H9 (cell line): ENCODE measurements around the gene C5orf15. TPM values are rescaled to one million over a fixed set of nuclear protein-coding genes. Genes with fewer than 3 reads are reported as not detected.

ENCODE experiments used
- DNase-seq: peaks from one replicate; pipeline ENCODE4 v3.0.0-alpha.2; 2017
- H2AFZ ChIP-seq: one replicate; pipeline ENCODE4 v1.6.1; 2013; ENCODE audit warnings: mild to moderate bottlenecking, low read length, control low read depth, moderate library complexity
- H2AK5ac ChIP-seq: 2 replicates; pipeline ENCODE4 v1.6.1; 2013; ENCODE audit warnings: low read length, control low read depth, mixed read lengths; ENCODE audit not compliant: insufficient read length
- H2BK120ac ChIP-seq: one replicate; pipeline ENCODE4 v1.6.1; 2013; ENCODE audit warnings: low read depth, mild to moderate bottlenecking, low read length, control low read depth, inconsistent platforms; ENCODE audit not compliant: poor library complexity, severe bottlenecking
- H2BK12ac ChIP-seq: 2 replicates; pipeline ENCODE4 v1.6.1; 2013; ENCODE audit warnings: low read length, control low read depth, mixed read lengths, low read depth; ENCODE audit not compliant: insufficient read length
- H2BK15ac ChIP-seq: 2 replicates; pipeline ENCODE4 v1.6.1; 2013; ENCODE audit warnings: low read depth, low read length, control low read depth
- H2BK20ac ChIP-seq: one replicate; pipeline ENCODE4 v1.6.1; 2013; ENCODE audit warnings: low read depth, mild to moderate bottlenecking, low read length, control low read depth, inconsistent platforms; ENCODE audit not compliant: poor library complexity, severe bottlenecking
- H2BK5ac ChIP-seq: 2 replicates; pipeline ENCODE4 v1.6.1; 2013; ENCODE audit warnings: low read length, control low read depth, mixed read lengths; ENCODE audit not compliant: insufficient read length
- H3K14ac ChIP-seq: 2 replicates; pipeline ENCODE4 v1.6.1; 2013; ENCODE audit warnings: low read length, control low read depth; ENCODE audit not compliant: insufficient read depth
- H3K18ac ChIP-seq: 2 replicates; pipeline ENCODE4 v1.6.1; 2013; ENCODE audit warnings: low read depth, mild to moderate bottlenecking, mixed read lengths, low read length, control low read depth; ENCODE audit not compliant: insufficient read length
- H3K23ac ChIP-seq: 2 replicates; pipeline ENCODE4 v1.6.1; 2013; ENCODE audit warnings: low read length, control low read depth, mixed read lengths, low read depth; ENCODE audit not compliant: insufficient read length
- H3K23me2 ChIP-seq: 2 replicates; pipeline ENCODE4 v1.6.1; 2013; ENCODE audit warnings: low read depth, mild to moderate bottlenecking, mixed read lengths, low read length, control low read depth; ENCODE audit not compliant: insufficient read length, poor library complexity, severe bottlenecking
- H3K27ac ChIP-seq: 2 replicates; pipeline ENCODE4 v1.5.1; 2013; ENCODE audit warnings: low read length, control low read depth, mixed read lengths, low read depth; ENCODE audit not compliant: insufficient read length
- H3K27me3 ChIP-seq: 2 replicates; pipeline ENCODE4 v1.6.1; 2013; ENCODE audit warnings: low read length, control low read depth, inconsistent platforms; ENCODE audit not compliant: insufficient read depth
- H3K4ac ChIP-seq: 2 replicates; pipeline ENCODE4 v1.6.1; 2013; ENCODE audit warnings: low read depth, mild to moderate bottlenecking, control low read depth, inconsistent platforms, low read length, moderate library complexity
- H3K4me1 ChIP-seq: 2 replicates; pipeline ENCODE4 v1.6.1; 2013; ENCODE audit warnings: low read length, control low read depth, inconsistent platforms; ENCODE audit not compliant: insufficient read depth
- H3K4me2 ChIP-seq: 2 replicates; pipeline ENCODE4 v1.6.1; 2013; ENCODE audit warnings: low read length, control low read depth, mixed read lengths; ENCODE audit not compliant: insufficient read length, insufficient read depth
- H3K56ac ChIP-seq: 2 replicates; pipeline ENCODE4 v1.6.1; 2013; ENCODE audit warnings: low read depth, mild to moderate bottlenecking, mixed read lengths, low read length, control low read depth; ENCODE audit not compliant: insufficient read length
- H3K79me1 ChIP-seq: 2 replicates; pipeline ENCODE4 v1.6.1; 2013; ENCODE audit warnings: low read depth, mild to moderate bottlenecking, moderate library complexity, low read length, control low read depth, inconsistent platforms; ENCODE audit not compliant: insufficient read depth, poor library complexity, severe bottlenecking
- H3K79me2 ChIP-seq: 2 replicates; pipeline ENCODE4 v1.6.1; 2013; ENCODE audit warnings: low read length, control low read depth, inconsistent platforms; ENCODE audit not compliant: insufficient read depth
- H3K9ac ChIP-seq: 2 replicates; pipeline ENCODE4 v1.6.1; 2013; ENCODE audit warnings: low read length, control low read depth, mixed read lengths; ENCODE audit not compliant: insufficient read length; ENCODE audit errors: extremely low read depth
- H3K9me3 ChIP-seq: one replicate; pipeline ENCODE4 v1.6.1; 2013; ENCODE audit warnings: low read depth, low read length, inconsistent platforms; ENCODE audit not compliant: control insufficient read depth
- H3T11ph ChIP-seq: one replicate; pipeline ENCODE4 v1.6.1; 2013; ENCODE audit warnings: mild to moderate bottlenecking, low read length, control low read depth, inconsistent platforms
- H4K20me1 ChIP-seq: one replicate; pipeline ENCODE4 v1.6.1; 2013; ENCODE audit not compliant: control insufficient read depth, insufficient read length, insufficient read depth
- H4K5ac ChIP-seq: 2 replicates; pipeline ENCODE4 v1.6.1; 2013; ENCODE audit warnings: low read depth, mild to moderate bottlenecking, mixed read lengths, low read length, control low read depth; ENCODE audit not compliant: insufficient read length
- H4K8ac ChIP-seq: replicated peaks from 2 replicates; pipeline ENCODE4 v1.6.1; 2013; ENCODE audit warnings: low read length, control low read depth, mixed read lengths, low read depth; ENCODE audit not compliant: insufficient read length
- H4K91ac ChIP-seq: 2 replicates; pipeline ENCODE4 v1.6.1; 2013; ENCODE audit warnings: low read depth, mild to moderate bottlenecking, moderate library complexity, mixed read lengths, low read length, control low read depth; ENCODE audit not compliant: insufficient read length
- H3K27ac Mint-ChIP-seq, 3 experiments: 2 replicates in 2 of 3; 3 replicates in 1 of 3; pipeline ENCODE4 v1.8.0; 2020 to 2021; ENCODE audit warnings: mixed read lengths in 3 of 3, mild to moderate bottlenecking in 1 of 3, moderate library complexity in 1 of 3
- H3K27me3 Mint-ChIP-seq: 2 replicates; pipeline ENCODE4 v1.8.0; 2021; ENCODE audit warnings: low read depth, mild to moderate bottlenecking, moderate library complexity, mixed read lengths
- H3K36me3 Mint-ChIP-seq, 3 experiments: 2 replicates in 2 of 3; 3 replicates in 1 of 3; pipeline ENCODE4 v1.8.0; 2020 to 2021; ENCODE audit warnings: low read depth in 3 of 3, mixed read lengths in 3 of 3; ENCODE audit not compliant: insufficient read depth in 1 of 3
- H3K4me1 Mint-ChIP-seq, 2 experiments: 2 replicates each; pipeline ENCODE4 v1.8.0; 2020; ENCODE audit warnings: mixed read lengths in 2 of 2
- H3K4me3 Mint-ChIP-seq, 2 experiments: 2 replicates in 1 of 2; 3 replicates in 1 of 2; pipeline ENCODE4 v1.8.0; 2020 to 2021; ENCODE audit warnings: mild to moderate bottlenecking in 2 of 2, mixed read lengths in 2 of 2, moderate library complexity in 1 of 2
- H3K9me3 Mint-ChIP-seq, 2 experiments: 2 replicates in 1 of 2; 3 replicates in 1 of 2; pipeline ENCODE4 v1.8.0; 2020; ENCODE audit warnings: mild to moderate bottlenecking in 2 of 2, mixed read lengths in 2 of 2, moderate library complexity in 1 of 2
- WGBS: extraction: QIAGEN DNeasy Blood & Tissue Kit; methylation state at CpG from one replicate; pipeline ENCODE4 v1.1.7; 2013; ENCODE audit warnings: missing lambda C conversion rate, low lambda C conversion rate, mixed read lengths; ENCODE audit not compliant: insufficient read length; ENCODE audit errors: extremely low coverage; 5-methylcytosine and 5-hydroxymethylcytosine counted together
- total RNA-seq: library from RNA; stranded (reverse); gene quantifications from 2 replicates; pipeline ENCODE4 v1.2.1, GENCODE V29; 2021
- TF ChIP-seq, protein P1 (sequence below): fragments of 200-600 bp; sonication (generic); conservative IDR thresholded peaks from 3 replicates; pipeline ENCODE4 v1.8.0; 2021; ENCODE audit warnings: antibody characterized with exemption, mild to moderate bottlenecking

The C5orf15 gene
- total RNA-seq, 1 experiment from 2014 or later, result 33.4 TPM

DNA sequence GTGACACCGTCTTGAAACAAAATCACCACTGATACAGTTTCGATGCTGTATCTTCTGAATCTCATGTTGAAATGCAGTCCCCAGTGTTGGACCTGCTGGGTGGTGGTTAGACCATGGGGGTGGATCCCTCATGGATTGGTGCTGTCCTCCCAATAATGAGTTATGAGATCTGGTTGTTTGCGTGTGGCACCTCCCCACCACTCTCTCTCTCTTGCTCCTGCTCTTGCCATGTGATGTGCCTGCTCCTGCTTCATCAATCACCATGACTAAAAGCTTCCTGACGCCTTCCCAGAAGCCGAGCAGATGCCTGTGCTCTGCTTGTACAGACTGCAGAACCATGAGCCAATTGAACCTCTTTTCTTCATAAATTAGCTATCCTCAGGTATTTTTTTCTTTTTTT, 15.2 kb upstream of the C5orf15 start:
- Histone ChIP-seq H2AK5ac (no peak overlapping the region), H3K27ac (no peak overlapping the region), H2AFZ (no peak overlapping the region), H3K27me3 (no peaks in the 10 kb centered on the region), H4K91ac (no peak overlapping the region), H3K79me2 (no peaks in the 10 kb centered on the region; the same call in 1 of the 2 replicates), H4K20me1 (no peaks in the 10 kb centered on the region), H3T11ph (no peak overlapping the region), H3K4me2 (no peak overlapping the region), H3K9me3 (no peaks in the 10 kb centered on the region), H3K4ac (no peak overlapping the region), H2BK20ac (no peak overlapping the region), H2BK120ac (no peak overlapping the region), H3K23me2 (no peaks in the 10 kb centered on the region), H2BK5ac (no peak overlapping the region), H3K79me1 (no peaks in the 10 kb centered on the region), H3K56ac (no peak overlapping the region), H3K9ac (no peak overlapping the region), H2BK12ac (no peak overlapping the region), H3K4me1 (no peaks in the 10 kb centered on the region), H3K14ac (no peak overlapping the region), H4K8ac (no peak overlapping the region), H3K18ac (no peak overlapping the region), H3K23ac (no peak overlapping the region), H4K5ac (no peak overlapping the region), H2BK15ac (no peak overlapping the region)
- Mint-ChIP-seq H3K27ac (peak overlapping the region in 2 of 3 experiments; percentile 32 to 58; a peak in 2 of 7 replicates), H3K9me3 (no peaks in the 10 kb centered on the region), H3K4me1 (no peaks in the 10 kb centered on the region), H3K36me3 (peaks cover 43 to 82% (median 56%) of the 10 kb centered on the region in 3 experiments; a peak in 6 of 7 replicates), H3K4me3 (no peak overlapping the region), H3K27me3 (no peaks in the 10 kb centered on the region)
- no CpG with 5 or more reads among the region's 5 CpGs for WGBS
- TF ChIP-seq, protein P1, sequence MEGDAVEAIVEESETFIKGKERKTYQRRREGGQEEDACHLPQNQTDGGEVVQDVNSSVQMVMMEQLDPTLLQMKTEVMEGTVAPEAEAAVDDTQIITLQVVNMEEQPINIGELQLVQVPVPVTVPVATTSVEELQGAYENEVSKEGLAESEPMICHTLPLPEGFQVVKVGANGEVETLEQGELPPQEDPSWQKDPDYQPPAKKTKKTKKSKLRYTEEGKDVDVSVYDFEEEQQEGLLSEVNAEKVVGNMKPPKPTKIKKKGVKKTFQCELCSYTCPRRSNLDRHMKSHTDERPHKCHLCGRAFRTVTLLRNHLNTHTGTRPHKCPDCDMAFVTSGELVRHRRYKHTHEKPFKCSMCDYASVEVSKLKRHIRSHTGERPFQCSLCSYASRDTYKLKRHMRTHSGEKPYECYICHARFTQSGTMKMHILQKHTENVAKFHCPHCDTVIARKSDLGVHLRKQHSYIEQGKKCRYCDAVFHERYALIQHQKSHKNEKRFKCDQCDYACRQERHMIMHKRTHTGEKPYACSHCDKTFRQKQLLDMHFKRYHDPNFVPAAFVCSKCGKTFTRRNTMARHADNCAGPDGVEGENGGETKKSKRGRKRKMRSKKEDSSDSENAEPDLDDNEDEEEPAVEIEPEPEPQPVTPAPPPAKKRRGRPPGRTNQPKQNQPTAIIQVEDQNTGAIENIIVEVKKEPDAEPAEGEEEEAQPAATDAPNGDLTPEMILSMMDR, result no peak
- no peak for DNase-seq
